Putamen (tissue), 1 donor: ENCODE measurements around the gene NPFFR1.
"Not testable (repeated sequence)": the region's sequence is repeated elsewhere in the genome, so short reads cannot be mapped to it uniquely, and the experiment has no call there.

ENCODE experiments used
- DNase-seq: peaks from one replicate; pipeline ENCODE4 v3.0.0-alpha.2; 2016; ENCODE audit warnings: low spot score

Gene NPFFR1

DNA sequence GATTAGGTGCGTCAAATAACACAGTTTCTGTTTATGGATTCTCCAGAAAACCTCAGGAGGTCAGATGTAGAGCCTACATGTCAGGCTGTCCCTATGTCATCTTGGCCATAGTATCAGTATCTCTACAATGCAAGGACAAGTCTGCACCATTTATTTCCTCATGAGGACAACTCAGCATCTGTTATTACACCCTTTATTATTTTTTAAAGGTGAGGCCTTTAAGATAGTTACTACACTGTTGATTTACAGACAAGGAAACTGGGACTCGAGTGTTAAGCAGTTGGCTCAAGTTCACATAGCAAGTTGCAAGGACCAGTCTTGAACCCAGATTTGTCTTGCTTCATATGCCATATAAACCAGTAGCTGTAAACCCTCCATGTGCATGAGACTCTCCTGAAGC is 27.3 kb downstream of the NPFFR1 start:
- DNase-seq, result no peak

DNA sequence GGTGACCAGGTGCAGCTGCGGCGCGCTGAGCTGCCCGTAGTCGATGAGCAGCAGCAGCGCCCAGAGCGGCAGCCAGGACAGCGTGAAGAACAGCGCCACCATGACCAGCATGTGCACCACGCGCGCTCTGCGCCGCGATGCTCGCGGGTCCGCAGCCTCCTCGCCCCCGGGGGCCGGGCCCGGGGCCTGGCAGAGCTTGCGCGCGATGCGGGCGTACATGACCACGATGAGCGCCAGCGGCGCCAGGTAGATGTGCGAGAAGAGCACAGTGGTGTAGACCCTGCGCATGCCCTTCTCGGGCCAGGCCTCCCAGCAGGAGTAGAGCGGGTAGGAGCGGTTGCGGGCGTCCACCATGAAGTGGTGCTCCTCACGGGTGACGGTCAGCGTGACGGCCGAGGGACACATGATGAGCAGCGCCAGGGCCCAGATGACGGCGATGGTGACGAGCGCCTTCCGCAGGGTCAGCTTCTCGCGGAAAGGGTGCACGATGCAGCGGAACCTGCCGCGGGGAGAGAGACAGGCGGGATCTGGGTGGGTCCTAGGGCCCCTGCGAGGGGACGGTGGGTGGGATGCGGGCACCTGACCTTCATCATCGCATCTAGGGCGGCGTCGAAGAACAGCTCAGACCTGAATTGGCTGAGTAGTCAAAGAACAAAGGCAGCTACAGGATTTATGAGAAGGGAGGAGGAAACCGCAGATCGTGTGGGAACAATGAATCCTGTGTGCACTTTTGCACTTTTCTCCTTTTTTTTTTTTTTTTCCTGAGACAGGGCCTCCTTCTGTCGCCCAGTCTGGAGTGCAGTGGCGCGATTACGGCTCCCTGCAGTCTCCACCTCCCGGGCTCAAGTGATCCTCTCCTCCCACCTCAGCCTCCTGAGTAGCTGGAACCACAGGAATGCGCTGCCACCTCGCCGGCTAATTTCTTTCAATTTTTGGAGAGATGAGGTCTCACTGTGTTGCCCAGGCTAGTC is 28.2 kb downstream of the NPFFR1 start:
- DNase-seq, result peak; percentile 29

DNA sequence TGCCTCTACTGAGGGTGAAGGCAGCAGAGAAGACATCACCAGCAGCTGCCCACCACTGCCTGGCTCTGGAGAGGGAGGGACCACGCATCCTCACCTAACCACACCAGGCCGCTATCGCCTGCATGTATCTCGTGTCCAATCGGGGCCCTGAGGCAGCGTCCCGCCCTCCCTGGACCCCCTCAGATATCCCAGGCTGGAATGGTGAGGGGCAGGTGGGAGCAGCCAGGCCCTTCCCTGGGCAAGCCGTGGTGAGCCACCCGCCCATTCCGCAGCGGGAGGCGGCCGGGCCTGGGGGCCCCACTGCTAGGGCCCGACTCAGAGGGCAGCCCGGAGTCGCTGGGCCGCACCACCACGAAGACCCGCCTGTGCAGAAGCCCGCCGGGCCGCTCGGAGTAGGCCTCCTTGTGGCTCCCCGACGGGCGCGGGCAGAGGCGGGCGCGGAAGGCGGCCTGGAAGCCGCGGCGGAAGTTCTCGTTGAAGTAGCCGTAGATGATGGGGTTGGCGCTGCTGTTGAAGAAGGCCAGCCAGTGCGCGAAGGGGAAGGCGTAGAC is 29.0 kb downstream of the NPFFR1 start:
- no peak for DNase-seq

DNA sequence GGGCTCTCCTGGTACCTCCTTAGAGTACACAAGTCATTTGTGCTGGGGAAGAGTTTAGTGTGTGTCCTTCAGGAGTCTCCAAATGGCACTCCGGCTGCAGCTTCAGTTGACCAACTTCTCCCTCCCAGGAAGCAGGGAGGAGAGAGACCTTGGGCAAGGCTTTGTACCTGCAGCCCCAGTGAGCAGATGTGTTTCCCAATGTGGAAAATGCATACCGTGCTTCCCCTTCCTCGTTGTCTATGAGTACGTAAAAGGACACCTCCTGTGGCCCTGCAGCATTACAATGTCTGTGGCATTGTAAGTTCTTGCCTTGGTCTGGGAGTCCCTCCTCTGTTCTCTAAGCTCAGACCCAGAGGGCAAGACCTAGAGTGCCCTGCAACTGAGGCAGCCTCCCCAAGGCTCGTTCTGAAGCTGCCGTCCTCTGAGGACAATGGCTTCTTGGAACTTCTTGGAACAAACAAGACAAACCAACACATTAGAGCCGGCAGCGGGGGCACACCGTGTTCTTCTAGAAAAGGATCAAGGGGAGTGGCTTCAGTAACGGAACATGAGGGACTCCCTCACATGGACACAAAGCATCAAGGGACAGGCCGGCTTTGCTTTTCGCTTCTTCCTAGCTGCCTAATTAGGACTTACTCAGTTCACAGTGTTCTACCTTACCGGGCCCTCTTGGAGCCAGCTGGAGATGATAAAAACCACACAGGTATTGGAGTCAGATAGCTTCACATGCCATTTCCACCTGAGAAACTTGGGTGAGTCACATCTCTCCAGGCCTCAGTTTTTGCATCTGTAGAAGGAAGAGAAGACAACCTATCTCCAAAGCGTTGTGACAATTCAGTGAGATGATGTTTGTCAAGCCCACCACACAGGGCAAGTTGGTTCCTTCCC is 29.7 kb downstream of the NPFFR1 start:
- no peak for DNase-seq

DNA sequence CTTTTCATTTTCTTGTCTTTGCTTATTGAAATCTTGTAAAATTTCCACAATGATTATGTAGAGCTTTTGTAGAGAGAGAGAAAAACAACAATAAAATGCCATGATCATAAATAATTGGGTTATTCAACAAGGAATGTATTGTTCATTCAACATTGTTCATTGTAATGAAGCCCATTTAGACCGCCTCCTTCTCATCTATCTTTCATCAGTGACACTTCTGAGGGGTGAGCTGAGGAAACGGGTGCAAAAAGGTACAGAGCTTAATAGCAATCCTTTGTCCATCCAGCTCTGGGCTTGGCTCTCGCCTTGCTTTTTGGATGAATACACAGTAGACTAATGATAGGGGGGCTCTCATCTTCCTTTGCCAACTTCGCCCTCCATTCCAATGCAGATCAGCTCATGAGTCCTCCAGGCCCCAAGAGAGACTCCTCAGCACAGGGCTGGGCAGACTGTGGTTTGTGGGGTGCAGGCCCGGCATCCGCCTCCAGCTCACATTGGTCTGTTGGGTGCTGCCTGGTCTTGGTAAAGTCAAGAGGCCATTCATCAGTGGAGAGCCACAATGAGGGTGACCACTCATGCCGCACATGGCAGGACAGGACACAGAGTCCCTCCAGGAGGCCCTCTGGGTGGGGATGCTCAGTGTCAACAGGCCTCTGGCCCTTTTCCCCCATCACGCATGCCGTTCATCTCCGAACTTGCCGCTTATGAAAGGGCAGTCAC is 32.7 kb downstream of the NPFFR1 start:
- peak; percentile 79 for DNase-seq

DNA sequence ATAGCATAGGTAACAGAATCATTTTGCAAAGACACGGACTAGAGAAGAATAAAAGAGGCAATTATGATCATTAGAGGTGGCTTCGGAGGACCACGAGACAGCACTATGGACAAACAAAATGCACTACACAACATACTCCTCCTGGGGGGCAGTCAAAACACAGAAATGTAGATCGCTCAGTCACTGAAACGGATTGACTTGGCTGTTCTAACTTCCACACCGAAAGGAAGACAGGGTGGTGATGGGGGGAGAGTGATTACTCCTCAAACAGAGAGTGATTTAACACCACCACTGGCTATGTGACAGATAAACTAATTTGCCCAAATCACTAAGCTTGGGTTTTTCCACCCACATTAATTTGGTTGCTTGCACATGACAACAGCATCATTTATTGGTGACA is 36.4 kb downstream of the NPFFR1 start:
- no peak for DNase-seq

DNA sequence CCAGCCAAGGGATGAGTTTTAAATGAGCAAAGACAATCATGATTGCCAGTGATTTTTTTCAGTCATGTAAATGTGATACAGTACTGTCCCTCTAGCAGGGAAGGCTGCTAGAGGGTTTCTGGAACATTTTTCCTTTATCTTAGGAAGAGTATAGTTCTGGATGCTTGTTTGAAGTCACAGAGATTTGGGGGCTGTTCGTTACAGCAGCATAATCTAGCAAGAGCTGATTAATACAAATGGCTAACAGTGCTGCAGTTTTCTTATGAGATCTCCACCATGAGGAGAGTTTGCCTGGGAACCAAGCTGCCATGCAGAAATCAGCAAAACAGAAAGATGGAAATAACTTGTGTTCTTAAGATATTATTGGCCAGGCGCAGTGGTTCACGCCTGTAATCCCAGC is 42.7 kb downstream of the NPFFR1 start:
- no peak for DNase-seq

DNA sequence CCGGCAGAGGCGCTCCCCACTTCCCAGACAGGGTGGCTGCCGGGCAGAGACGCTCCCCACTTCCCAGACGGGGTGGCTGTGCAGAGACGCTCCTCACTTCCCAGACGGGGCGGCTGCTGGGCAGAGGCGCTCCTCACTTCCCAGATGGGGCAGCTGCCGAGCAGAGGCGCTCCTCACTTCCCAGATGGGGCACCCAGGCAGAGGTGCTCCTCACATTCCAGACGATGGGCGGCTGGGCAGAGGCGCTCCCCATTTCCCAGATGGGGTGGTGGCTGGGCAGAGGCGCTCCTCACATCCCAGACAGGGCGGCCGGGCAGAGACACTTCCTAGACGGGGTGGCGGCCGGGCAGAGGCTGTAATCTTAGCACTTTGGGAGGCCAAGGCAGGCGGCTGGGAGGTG is 43.8 kb downstream of the NPFFR1 start:
- not testable (repeated sequence) for DNase-seq

DNA sequence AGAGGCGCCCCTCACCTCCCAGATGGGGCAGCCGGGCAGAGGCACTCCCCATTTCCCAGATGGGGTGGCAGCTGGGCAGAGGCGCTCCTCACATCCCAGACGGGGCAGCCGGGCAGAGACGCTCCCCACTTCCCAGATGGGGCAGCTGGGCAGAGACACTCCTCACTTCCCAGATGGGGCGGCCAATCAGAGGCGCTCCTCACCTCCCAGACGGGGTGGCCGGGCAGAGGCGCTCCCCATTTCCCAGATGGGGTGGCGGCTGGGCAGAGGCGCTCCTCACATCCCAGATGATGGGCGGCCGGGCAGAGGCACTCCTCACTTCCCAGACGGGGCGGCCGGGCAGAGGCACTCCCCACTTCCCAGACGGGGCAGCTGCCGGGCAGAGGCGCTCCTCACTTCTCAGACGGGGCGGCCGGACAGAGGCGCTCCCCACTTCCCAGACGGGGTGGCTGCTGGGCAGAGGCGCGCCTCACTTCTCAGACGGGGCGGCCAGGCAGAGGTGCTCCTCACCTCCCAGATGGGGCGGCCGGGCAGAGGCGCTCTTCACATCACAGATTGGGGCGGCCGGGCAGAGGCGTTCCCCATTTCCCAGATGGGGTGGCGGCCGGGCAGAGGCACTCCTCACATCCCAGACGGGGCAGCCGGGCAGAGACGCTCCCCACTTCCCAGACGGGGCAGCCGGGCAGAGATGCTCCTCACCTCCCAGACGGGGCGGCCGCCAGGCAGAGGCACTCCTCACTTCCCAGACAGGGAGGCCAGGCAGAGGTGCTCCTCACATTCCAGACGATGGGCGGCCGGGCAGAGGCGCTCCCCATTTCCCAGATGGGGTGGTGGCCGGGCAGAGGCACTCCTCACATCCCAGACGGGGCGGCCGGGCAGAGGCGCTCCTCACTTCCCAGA is 44.5 kb downstream of the NPFFR1 start:
- DNase-seq, result not testable (repeated sequence)

DNA sequence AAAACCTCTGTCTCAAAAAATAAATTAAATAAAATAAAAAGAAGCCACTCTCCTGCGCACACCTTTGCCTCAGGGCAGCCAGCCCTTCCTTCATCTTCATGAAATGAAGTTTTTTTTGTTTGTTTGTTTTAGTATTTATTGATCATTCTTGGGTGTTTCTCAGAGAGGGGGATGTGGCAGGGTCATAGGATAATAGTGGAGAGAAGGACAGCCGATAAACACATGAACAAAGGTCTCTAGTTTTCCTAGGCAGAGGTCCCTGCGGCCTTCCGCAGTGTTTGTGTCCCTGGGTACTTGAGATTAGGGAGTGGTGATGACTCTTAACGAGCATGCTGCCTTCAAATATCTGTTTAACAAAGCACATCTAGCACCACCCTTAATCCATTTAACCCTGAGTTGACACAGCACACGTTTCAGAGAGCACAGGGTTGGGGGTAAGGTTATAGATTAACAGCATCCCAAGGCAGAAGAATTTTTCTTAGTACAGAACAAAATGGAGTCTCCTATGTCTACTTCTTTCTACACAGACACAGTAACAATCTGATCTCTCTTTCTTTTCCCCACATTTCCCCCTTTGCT is 45.8 kb downstream of the NPFFR1 start:
- DNase-seq, result not testable (repeated sequence)

DNA sequence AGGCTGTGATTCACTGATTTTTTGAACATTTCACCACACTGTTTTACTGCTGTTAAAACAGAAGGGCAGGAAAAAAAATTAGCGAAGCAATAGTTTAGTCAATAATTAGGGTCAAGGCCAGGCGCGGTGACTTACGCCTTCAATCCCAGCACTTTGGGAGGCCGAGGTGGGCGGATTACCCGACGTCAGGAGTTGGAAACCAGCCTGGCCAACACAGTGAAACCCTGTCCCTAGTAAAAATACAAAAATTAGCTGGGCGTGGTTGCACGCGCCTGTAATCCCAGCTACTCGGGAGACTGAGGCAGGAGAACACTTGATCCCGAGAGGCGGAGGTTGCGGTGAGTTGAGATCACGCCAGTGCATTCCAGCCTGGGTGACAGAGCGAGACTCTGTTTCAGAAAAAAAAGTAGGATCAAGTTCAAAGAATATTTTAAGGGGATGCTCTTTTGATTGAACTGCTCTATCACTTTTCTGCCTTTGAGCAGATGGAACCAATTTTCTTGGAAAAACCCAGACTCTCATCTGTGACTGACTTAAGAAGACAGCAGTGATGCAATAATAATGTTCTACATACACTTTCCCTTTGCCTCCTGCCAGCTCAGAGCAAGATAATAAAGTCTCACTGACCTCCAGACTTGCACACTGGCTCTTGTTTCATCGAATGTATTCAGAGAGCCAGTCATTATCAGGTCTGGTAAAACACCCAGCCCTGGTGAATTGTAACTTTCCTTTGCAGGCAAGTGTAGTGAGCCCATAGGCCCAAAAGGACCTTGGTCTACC is 48.9 kb downstream of the NPFFR1 start:
- no peak for DNase-seq

DNA sequence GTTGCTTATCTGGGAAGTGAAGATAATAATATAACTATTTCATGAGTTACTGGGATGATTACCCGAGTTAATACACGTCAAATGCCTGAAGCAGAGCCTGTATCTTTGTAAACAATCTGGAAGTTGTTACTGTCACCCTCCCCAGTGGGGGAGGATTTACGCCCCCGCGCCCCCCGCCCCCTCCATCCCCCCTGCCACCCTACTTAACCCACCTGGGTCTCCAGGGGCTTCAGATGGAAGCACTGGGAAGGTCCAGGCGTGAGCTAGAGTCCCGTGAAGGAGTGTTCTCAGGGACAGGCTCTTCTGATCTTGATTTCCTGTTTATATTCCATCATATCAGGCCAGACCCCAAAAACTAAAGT is 49.9 kb downstream of the NPFFR1 start:
- no peak for DNase-seq

DNA sequence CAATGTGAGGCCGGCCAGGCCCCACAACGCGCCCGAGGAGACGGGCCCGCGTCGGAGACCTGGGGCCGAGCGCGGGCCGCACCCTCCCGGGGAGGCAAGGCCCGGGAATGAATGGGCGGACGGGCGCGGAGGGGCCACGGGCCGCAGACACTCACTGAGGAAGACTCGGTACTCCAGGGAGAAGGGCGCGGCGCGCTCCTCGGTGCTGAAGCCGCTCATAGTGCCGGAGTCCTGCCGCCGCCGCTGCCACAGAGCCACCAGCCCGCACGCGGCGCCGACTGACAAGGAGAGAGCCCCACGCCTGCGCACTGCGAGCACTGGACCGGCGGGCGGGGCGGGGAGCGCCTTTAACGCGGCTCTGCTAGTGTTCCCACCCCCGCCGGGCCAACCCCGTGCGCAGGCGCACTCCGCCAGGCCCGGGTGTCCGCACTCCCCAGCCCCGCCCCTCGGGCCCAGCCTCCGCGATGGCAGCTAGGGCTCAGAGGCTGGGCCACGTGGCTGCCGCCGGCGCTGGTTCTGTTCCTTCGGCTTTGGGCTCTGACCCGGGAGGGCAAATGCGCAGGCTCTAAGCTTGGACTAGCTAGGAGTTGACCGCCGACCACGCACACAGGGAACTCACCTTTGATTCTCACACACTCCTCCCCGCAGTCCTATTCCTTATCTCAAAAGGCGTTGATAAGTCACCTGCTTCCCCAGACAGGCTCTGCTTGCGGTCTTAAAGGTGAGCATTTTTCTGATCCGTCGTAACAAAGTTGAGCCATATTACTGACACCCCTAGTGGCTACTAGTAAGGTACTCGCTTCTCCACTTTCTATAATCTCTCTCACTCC is 50.5 kb downstream of the NPFFR1 start, which contains the start of gene PPA1:
Gene PPA1, minus strand, starts transcription at position 321 of the 830 bp plus-strand sequence. Its CDS starts 102 bp downstream, at position 219.
- DNase-seq, result peak; percentile 99

DNA sequence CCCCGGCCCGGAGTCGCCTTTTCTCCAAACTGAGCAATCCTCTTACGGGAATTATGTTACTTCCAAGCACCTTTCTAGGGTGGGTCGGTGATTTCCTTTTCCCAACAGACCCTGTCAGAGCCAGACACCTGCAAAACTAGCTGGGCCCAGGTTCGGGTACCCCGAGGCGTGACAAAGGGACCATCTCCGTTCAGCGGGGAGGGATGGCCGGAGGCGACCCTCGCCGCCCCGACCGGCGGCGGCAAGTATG is 51.0 kb downstream of the NPFFR1 start:
- no peak for DNase-seq

DNA sequence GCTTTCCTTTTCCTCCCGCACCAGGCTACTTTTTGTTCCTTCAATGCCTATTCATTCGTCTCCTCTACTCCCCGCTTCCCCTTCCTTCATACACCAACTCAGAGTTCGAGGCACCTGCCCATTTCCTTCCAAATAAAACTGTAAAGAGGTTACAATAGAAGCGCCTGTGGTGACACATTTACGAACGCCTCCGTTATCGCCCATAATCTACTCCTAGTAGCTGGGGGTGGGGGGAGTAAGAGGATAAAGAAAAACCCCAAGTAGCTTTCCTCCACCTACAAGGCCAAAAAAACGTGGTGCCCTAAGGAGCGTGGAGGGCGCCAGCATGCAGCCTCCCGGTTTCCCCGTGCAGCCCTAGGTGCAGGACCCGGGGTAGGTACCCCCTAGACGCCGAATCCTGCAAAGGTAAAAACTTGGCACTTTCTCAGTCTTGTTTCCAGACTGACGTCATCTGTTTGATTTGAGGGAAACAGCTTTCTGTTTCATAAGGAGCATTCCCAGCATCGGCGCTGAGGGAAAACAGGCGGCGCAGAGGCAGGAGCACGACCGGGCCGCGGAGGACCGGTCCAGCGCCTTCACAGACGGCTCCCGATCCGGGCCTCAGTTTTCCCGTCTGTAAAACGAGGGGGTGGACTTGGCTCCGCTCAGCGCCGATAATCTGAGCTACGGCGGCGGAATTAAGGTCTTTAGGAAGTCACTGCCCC is 51.5 kb downstream of the NPFFR1 start:
- DNase-seq, result peak; percentile 38

DNA sequence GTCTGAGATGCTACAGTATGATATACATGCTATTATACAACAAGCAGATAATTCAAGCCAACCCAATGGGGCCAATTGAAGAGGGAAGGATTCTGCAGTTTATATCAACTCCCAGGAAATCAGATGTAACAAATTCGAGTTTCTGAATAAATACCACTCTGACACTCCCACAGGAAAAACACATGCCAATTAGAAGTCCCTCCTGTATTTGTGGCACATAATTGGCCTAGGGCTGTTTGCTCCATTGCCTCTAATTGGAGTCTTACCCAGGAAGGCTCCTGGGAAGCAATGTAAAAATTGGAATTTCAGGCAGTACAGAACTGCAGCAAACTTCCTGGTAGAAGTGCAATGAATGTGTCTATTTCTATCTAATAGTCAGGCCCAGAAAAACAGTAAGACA is 55.3 kb downstream of the NPFFR1 start:
- no peak for DNase-seq

DNA sequence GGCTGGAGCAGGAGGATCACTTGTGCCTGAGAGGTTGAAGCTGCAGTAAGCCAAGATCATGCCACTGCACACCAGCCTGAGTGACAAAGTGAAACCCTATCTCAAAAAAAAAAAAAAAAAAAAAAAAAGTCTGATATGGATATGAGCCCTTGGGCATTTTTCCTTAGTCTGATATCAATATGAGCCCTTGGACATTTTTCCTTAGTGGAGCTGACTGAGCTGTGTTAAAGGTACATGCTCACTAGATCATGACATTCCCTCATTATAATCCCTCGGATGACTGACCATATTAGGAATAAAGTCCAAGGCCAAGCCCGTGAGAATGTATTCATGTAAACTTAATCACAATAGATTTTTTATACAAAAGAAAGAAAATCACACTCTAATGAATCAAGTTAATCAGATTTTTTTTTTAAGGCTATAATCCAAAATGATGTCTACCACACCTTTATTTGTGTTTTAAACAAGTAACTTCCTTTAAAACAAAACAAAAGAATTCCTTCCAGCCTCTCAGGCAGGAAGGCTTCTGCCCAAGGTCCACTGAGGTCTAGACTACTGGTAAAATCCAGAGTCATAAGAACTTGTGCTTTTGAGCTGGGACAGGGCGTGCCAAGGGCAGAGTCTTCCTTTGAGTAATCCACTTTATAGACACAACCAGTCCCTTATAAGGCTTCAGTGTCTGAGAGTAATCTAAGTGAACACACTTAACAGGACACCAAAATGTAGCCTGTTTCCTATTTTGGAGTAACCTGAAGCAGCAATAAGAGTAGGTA is 56.1 kb downstream of the NPFFR1 start:
- DNase-seq, result no peak

DNA sequence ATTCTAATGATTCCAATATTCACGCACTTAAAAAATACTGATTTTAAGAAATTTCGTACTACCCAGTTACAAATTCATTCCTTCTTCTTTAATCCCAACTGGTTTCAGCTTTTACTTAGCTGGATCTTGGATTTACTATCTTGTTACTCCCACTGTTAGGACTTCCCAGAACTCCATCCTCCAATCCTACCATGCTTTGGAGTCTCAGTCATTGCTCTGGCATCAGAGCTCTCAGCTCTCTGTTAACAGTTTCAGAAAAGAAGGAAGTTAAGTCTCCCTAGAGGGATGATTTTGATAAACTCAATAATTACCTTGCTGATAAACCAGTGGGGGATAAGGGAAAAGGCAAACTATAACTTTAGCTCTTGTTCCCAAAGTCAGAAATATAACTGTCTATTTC is 60.1 kb downstream of the NPFFR1 start:
- no peak for DNase-seq
